K562 (cell line): Measurements from ENCODE around the gene SCFD2. TPM values are rescaled to one million over a fixed set of nuclear protein-coding genes. Genes with fewer than 3 reads are reported as not detected.

ENCODE experiments used
- ATAC-seq: fragments of 200-7000 bp; cut with Tn5 transposase; 3 replicates; pipeline ENCODE4 v1.9.1; 2020; ENCODE audit warnings: moderate library complexity
- BruUV-seq: library from RNA; stranded (reverse); fragments of 400-500 nt; replicated peaks from 2 replicates; lab custom pipeline; 2021; lab: Mats Ljungman, UMichigan
- CTCF ChIA-PET: fragments of 300-600 bp; formaldehyde crosslinking; extraction: SDS; loops from one replicate; lab custom pipeline; 2021; ENCODE audit warnings: low intra/inter-chr PET ratio; lab: Yijun Ruan, JAX
- POLR2A ChIA-PET: fragments of 300-600, 350-650 bp; sonication (Branson Sonifier 250); formaldehyde crosslinking; extraction: SDS; loops from one replicate; lab custom pipeline; 2021; ENCODE audit warnings: antibody characterized with exemption, inconsistent platforms; lab: Yijun Ruan, JAX
- DNase-seq, 4 experiments: peaks; one replicate each; pipeline versions ENCODE4 v3.0.0 to v3.0.0-alpha.2; 2011 to 2018; ENCODE audit warnings: low spot score in 3 of 4, mixed read lengths in 3 of 4; ENCODE audit errors: extremely low read depth in 1 of 4
- FAIRE-seq: peaks from 2 replicates; lab custom pipeline; 2011; peaks lifted over from hg19 to GRCh38; lab: Jason Lieb, UNC
- H2AFZ ChIP-seq: 2 replicates; pipeline ENCODE4 v1.6.0; 2011; ENCODE audit warnings: low read depth, low read length, control low read depth, inconsistent platforms
- H3K27ac ChIP-seq: fragments of 200-600 bp; 3 replicates; pipeline ENCODE4 v1.8.0; 2011; ENCODE audit warnings: low read depth, mild to moderate bottlenecking, control low read depth, inconsistent platforms, low read length, moderate library complexity, mixed read lengths; ENCODE audit errors: extremely low read depth
- H3K27me3 ChIP-seq, 2 experiments: fragments of 300-600 bp in 1 of 2; 2 replicates in 1 of 2; 3 replicates in 1 of 2; pipeline versions ENCODE4 v1.6.0 to v1.8.0; 2011; ENCODE audit warnings: inconsistent platforms in 2 of 2, low read length in 2 of 2, mild to moderate bottlenecking in 1 of 2, mixed read lengths in 1 of 2, moderate library complexity in 1 of 2; ENCODE audit not compliant: control insufficient read depth in 2 of 2, insufficient read depth in 2 of 2
- H3K36me3 ChIP-seq: fragments of 300-600 bp; 3 replicates; pipeline ENCODE4 v1.8.0; 2011; ENCODE audit warnings: mild to moderate bottlenecking, low read length, inconsistent platforms; ENCODE audit not compliant: control insufficient read depth, insufficient read depth
- H3K4me1 ChIP-seq, 2 experiments: fragments of 200-600 bp in 1 of 2; replicated peaks in 1 of 2; 2 replicates in 1 of 2; 3 replicates in 1 of 2; pipeline versions ENCODE4 v1.5.1 to v1.8.0; 2011; ENCODE audit warnings: inconsistent platforms in 2 of 2, low read length in 2 of 2, mild to moderate bottlenecking in 1 of 2, mixed read lengths in 1 of 2, moderate library complexity in 1 of 2; ENCODE audit not compliant: control insufficient read depth in 2 of 2, insufficient read depth in 2 of 2
- H3K4me2 ChIP-seq: 2 replicates; pipeline ENCODE4 v1.6.1; 2011; ENCODE audit warnings: low read length, control low read depth, inconsistent platforms, mixed read lengths; ENCODE audit not compliant: insufficient read depth
- H3K4me3 ChIP-seq: fragments of 200-600 bp; sonication (generic), shearing (Covaris generic); 2 replicates; pipeline ENCODE4 v1.5.1; 2016; ENCODE audit warnings: control low read depth, inconsistent platforms
- H3K79me2 ChIP-seq: fragments of 200-600 bp; 3 replicates; pipeline ENCODE4 v1.8.0; 2011; ENCODE audit warnings: low read length, inconsistent platforms; ENCODE audit not compliant: control insufficient read depth, insufficient read depth
- H3K9ac ChIP-seq, 2 experiments: 2 replicates each; pipeline versions ENCODE4 v1.6.0 to v1.6.1; 2011; ENCODE audit warnings: low read depth in 2 of 2, low read length in 2 of 2, control low read depth in 1 of 2, inconsistent platforms in 1 of 2, mild to moderate bottlenecking in 1 of 2, mixed read lengths in 1 of 2; ENCODE audit not compliant: insufficient read depth in 1 of 2
- H3K9me1 ChIP-seq: one replicate; pipeline ENCODE4 v1.6.0; 2011; ENCODE audit warnings: inconsistent platforms, mild to moderate bottlenecking, low read length, moderate library complexity; ENCODE audit not compliant: control insufficient read depth, insufficient read depth
- H3K9me3 ChIP-seq: replicated peaks from 2 replicates; pipeline ENCODE4 v1.5.1; 2011; ENCODE audit warnings: low read depth, low read length, inconsistent platforms; ENCODE audit not compliant: control insufficient read depth, insufficient read depth
- H4K20me1 ChIP-seq: replicated peaks from 2 replicates; pipeline ENCODE4 v1.6.1; 2011; ENCODE audit warnings: low read length, inconsistent platforms, mixed read lengths; ENCODE audit not compliant: control insufficient read depth, insufficient read depth
- MEF2D ChIP-seq: conservative IDR thresholded peaks from 2 replicates; pipeline ENCODE4 v1.6.1; 2016; ENCODE audit warnings: low read depth, missing genetic modification characterization, missing compliant biosample characterization
- SMAD3 ChIP-seq: fragments of 450-650 bp; formaldehyde crosslinking; conservative IDR thresholded peaks from 2 replicates; pipeline ENCODE4 v1.4.0; 2020; ENCODE audit warnings: mild to moderate bottlenecking
- ZFPM2 ChIP-seq: fragments of 250-450 bp; sonication (Bioruptor Pico); IDR thresholded peaks from 2 replicates; pipeline ENCODE4 v1.5.1; 2022; ENCODE audit warnings: mild to moderate bottlenecking
- ZNF740 ChIP-seq, 3 experiments: fragments of 200-800 bp in 1 of 3; sonication (Bioruptor generic) in 1 of 3; sonication (generic) in 1 of 3; formaldehyde crosslinking in 1 of 3; IDR thresholded peaks; 2 replicates each; pipeline versions ENCODE4 v1.6.1 to v1.8.0; 2016 to 2022; ENCODE audit warnings: mild to moderate bottlenecking in 2 of 3, missing compliant biosample characterization in 2 of 3, missing genetic modification characterization in 2 of 3, missing genetic modification reagents in 1 of 3
- WGBS: fragments of 100-300 bp; shearing (Covaris generic); methylation state at CpG from one replicate; pipeline ENCODE4 v1.1.6; 2016; ENCODE audit warnings: low coverage, mixed read lengths; ENCODE audit not compliant: insufficient coverage; ENCODE audit errors: missing lambda C conversion rate; 5-methylcytosine and 5-hydroxymethylcytosine counted together
- in situ Hi-C: fragments of 300-500 bp; cut with MboI; formaldehyde crosslinking; loops from 4 replicates; pipeline ENCODE4 v1.15.0; 2018; ENCODE audit warnings: inconsistent platforms, mixed read lengths
- intact Hi-C: fragments of 100-400 bp; cut with micrococcal nuclease; formaldehyde crosslinking; loops from 2 replicates; pipeline ENCODE4 v1.14.2; 2022
- polyA plus RNA-seq, 8 experiments: library from polyadenylated mRNA; depleted of rRNA in 4 of 8; stranded (reverse) in 5 of 8; unstranded in 3 of 8; fragments of >200 nt; fragmentation: Nextera tagmentation in 2 of 8; fragmentation: Illumina TruSeq in 1 of 8; extraction: Ambion mirVana in 2 of 8; extraction: Trizol in 1 of 8; gene quantifications; 2 replicates each; pipeline versions ENCODE4 v1.2.1 to v1.2.3, GENCODE V29; 2011 to 2014; ENCODE audit warnings: inconsistent platforms in 1 of 8, missing spikeins in 1 of 8
- total RNA-seq, 7 experiments: library from RNA; depleted of rRNA in 6 of 7; stranded (reverse); fragments of >200 nt in 6 of 7; fragmentation: Illumina TruSeq in 2 of 7; extraction: Trizol in 2 of 7; gene quantifications; 2 replicates each; pipeline versions ENCODE4 v1.2.1 to v1.2.3, GENCODE V29; 2011 to 2021; ENCODE audit warnings: low replicate concordance in 1 of 7

SCFD2 gene
- total and polyA plus RNA-seq, 9 of the 15 experiments (the other 6 are each of a cell fraction or from before 2014, with no cell fraction given): 5.7 to 30.3 (median 22.8) TPM

GRCh38 chr4:52943677-52944076, 422.2 kb downstream of the SCFD2 start:
- H3K79me2 ChIP-seq: no peaks in the 10 kb centered on the region
- no peak for FAIRE-seq
- intact Hi-C loops (no loop called here), in situ Hi-C loops (no loop called here)
- no peaks in the 10 kb centered on the region for H3K9me3 ChIP-seq
- no peak overlapping the region for H3K4me3 ChIP-seq
- BruUV-seq: no TSS peak
- H3K4me2 ChIP-seq: no peak overlapping the region
- no peaks in the 10 kb centered on the region for H3K9me1 ChIP-seq
- ChIA-PET CTCF (no interaction called here), POLR2A (interaction anchor here (0.6 to 0.7 kb wide), 2 partner anchors 18 to 648 kb away, joined by 3 read pairs; no protein-coding TSS in a partner anchor)
- no peak overlapping the region for H2AFZ ChIP-seq
- no peak for DNase-seq
- no peak overlapping the region for H3K9ac ChIP-seq
- no peaks in the 10 kb centered on the region for H4K20me1 ChIP-seq
- no peak overlapping the region for H3K27ac ChIP-seq
- 0 out of 2 replicates have a peak, but pooled peaks have one; percentile 50 for TF ChIP-seq MEF2D (tag)
- no peak for TF ChIP-seq ZFPM2 (CRISPR knock-in tag)
- no peaks in the 10 kb centered on the region for H3K27me3 ChIP-seq
- no peaks in the 10 kb centered on the region for H3K4me1 ChIP-seq
- no peaks in the 10 kb centered on the region for H3K36me3 ChIP-seq
- ATAC-seq: no peak

GRCh38 chr4:52942936-52943335, 422.9 kb downstream of the SCFD2 start:
- no peak for TF ChIP-seq ZNF740 (CRISPR knock-in tag; IDR thresholded peaks at IDR 0.05)
- no peak for TF ChIP-seq ZNF740 (tag; IDR thresholded peaks at IDR 0.05)
- TF ChIP-seq SMAD3 (CRISPR knock-in tag): no peak
- no peaks in the 10 kb centered on the region for H3K27me3 ChIP-seq
- BruUV-seq: no TSS peak
- H3K9me1 ChIP-seq: no peaks in the 10 kb centered on the region
- no peak overlapping the region for H2AFZ ChIP-seq
- intact Hi-C loops: no loop called here
- in situ Hi-C loops: no loop called here
- WGBS: 75% methylated on average over 1 of the region's 1 CpG
- FAIRE-seq (no peak), DNase-seq (no peak), ATAC-seq (no peak)
- H3K4me1 ChIP-seq: no peaks in the 10 kb centered on the region
- POLR2A ChIA-PET: interaction anchor here (0.6 kb wide), 1 partner anchor 19 kb away, joined by 3 read pairs; no protein-coding TSS in a partner anchor
- H3K27ac ChIP-seq: no peak overlapping the region
- no peaks in the 10 kb centered on the region for H4K20me1 ChIP-seq
- no peak overlapping the region for H3K4me2 ChIP-seq
- H3K9me3 ChIP-seq: no peaks in the 10 kb centered on the region
- no peaks in the 10 kb centered on the region for H3K36me3 ChIP-seq
- no peak overlapping the region for H3K9ac ChIP-seq
- H3K4me3 ChIP-seq: no peak overlapping the region
- CTCF ChIA-PET: no interaction called here
- no peaks in the 10 kb centered on the region for H3K79me2 ChIP-seq
